HL-60 (cell line): ENCODE measurements around the gene PGLYRP4.

Experiments used
- DNase-seq, 2 experiments: peaks; one replicate each; pipeline ENCODE4 v3.0.0-alpha.2; 2010 to 2020; ENCODE audit warnings: low read depth in 1 of 2, low spot score in 1 of 2
- H3K27ac ChIP-seq: fragments of 250-450 bp; sonication (Bioruptor Pico); replicated peaks from 2 replicates; pipeline ENCODE4 v1.5.1; 2020; ENCODE audit warnings: mild to moderate bottlenecking, moderate library complexity
- H3K27me3 ChIP-seq: fragments of 250-450 bp; sonication (Bioruptor Pico); 2 replicates; pipeline ENCODE4 v1.5.1; 2021; ENCODE audit warnings: mild to moderate bottlenecking, moderate library complexity; ENCODE audit not compliant: insufficient read depth, poor library complexity, severe bottlenecking
- H3K4me3 ChIP-seq: replicated peaks from 2 replicates; pipeline ENCODE4 v1.5.1; 2011; ENCODE audit warnings: mild to moderate bottlenecking, control low read depth, low read length; ENCODE audit not compliant: insufficient read depth
- CTCF ChIP-seq: IDR thresholded peaks from one replicate; pipeline ENCODE4 v1.5.1; 2011; ENCODE audit warnings: low read length, control low read depth, inconsistent platforms; ENCODE audit not compliant: insufficient read depth
- GABPA ChIP-seq: IDR thresholded peaks from 2 replicates; pipeline ENCODE4 v1.6.1; 2012; ENCODE audit warnings: low read depth
- POLR2AphosphoS5 ChIP-seq: IDR thresholded peaks from 2 replicates; pipeline ENCODE4 v1.6.1; 2012; ENCODE audit warnings: low read depth
- SPI1 ChIP-seq: IDR thresholded peaks from 2 replicates; pipeline ENCODE4 v1.6.1; 2012; ENCODE audit warnings: low read depth, mild to moderate bottlenecking, borderline replicate concordance
- TF ChIP-seq, protein P1 (sequence below): IDR thresholded peaks from 2 replicates; pipeline ENCODE4 v1.6.1; 2012; ENCODE audit warnings: low read depth; ENCODE audit not compliant: insufficient replicate concordance

PGLYRP4 gene

DNA sequence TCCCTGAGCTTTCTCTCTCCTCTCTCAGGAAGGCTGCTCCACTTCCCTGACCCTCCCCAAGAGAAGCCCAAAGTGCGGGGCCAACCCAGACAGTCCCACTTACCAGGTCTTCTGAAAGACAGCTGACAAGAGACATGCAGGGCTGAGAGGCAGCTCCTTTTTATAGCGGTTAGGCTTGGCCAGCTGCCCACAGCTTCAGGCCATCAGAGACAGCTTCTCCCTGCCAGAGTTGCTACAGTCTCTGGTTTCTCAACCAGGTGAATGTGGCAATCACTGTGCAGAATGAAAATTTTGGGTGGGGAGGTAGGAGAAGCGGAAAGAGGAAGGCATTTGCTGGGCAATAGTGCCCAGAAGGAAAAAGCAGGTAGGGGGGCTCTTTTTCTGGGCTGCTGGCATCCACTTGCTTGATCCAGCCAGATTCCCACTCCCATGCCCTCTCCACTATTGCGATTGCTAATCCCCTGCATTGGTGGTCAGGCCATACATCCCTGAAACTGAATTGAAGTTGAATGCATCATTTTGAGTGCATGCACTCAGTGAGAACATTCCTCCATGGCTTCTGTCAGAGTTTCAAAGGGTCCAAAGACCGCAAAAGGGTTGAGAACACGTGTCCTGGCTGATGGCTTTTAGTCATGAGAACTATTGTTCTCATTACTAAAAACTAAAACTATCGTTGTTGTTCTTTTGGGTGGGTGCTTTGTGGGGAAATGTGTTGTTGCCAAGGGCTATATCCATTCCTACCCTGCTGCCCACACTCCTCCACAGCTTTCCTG is 42.5 kb upstream of the PGLYRP4 start, which contains the start of gene S100A8:
Gene S100A8 (minus strand): TSS at position 136 of the 773 bp plus-strand sequence. CDS start 538 bp downstream, outside the sequence.
- Histone ChIP-seq H3K27me3 (no peaks in the 10 kb centered on the region), H3K4me3 (peak within 1 kb of the TSS; percentile 42), H3K27ac (peak within 1 kb of the TSS; percentile 88)
- TF ChIP-seq, protein P1, sequence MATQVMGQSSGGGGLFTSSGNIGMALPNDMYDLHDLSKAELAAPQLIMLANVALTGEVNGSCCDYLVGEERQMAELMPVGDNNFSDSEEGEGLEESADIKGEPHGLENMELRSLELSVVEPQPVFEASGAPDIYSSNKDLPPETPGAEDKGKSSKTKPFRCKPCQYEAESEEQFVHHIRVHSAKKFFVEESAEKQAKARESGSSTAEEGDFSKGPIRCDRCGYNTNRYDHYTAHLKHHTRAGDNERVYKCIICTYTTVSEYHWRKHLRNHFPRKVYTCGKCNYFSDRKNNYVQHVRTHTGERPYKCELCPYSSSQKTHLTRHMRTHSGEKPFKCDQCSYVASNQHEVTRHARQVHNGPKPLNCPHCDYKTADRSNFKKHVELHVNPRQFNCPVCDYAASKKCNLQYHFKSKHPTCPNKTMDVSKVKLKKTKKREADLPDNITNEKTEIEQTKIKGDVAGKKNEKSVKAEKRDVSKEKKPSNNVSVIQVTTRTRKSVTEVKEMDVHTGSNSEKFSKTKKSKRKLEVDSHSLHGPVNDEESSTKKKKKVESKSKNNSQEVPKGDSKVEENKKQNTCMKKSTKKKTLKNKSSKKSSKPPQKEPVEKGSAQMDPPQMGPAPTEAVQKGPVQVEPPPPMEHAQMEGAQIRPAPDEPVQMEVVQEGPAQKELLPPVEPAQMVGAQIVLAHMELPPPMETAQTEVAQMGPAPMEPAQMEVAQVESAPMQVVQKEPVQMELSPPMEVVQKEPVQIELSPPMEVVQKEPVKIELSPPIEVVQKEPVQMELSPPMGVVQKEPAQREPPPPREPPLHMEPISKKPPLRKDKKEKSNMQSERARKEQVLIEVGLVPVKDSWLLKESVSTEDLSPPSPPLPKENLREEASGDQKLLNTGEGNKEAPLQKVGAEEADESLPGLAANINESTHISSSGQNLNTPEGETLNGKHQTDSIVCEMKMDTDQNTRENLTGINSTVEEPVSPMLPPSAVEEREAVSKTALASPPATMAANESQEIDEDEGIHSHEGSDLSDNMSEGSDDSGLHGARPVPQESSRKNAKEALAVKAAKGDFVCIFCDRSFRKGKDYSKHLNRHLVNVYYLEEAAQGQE: peak; percentile 67
- TF ChIP-seq CTCF (no peak), POLR2AphosphoS5 (peak; percentile 94), GABPA (no peak; the same call in 1 of the 2 replicates), SPI1 (peak; percentile 87)
- peak; percentile 81 to 98 for DNase-seq

GRCh38 chr1:153389973-153390879 is 41.6 kb upstream of the PGLYRP4 start:
- Histone ChIP-seq H3K27me3 (no peaks in the 10 kb centered on the region), H3K4me3 (peak overlapping the region; percentile 42), H3K27ac (peak overlapping the region; percentile 88)
- DNase-seq: peak in 1 of 2 experiments; percentile 85
- TF ChIP-seq POLR2AphosphoS5 (no peak; the same call in 1 of the 2 replicates), SPI1 (peak; percentile 94)
- TF ChIP-seq, protein P1: no peak

GRCh38 chr1:153389401-153389800 is 40.8 kb upstream of the PGLYRP4 start:
- Histone ChIP-seq H3K27ac (peak overlapping the region; percentile 88), H3K4me3 (no peak overlapping the region), H3K27me3 (no peaks in the 10 kb centered on the region)
- TF ChIP-seq POLR2AphosphoS5: no peak
- TF ChIP-seq, protein P1: no peak
- TF ChIP-seq SPI1: no peak
- TF ChIP-seq CTCF: no peak
- TF ChIP-seq GABPA: no peak
- peak in 1 of 2 experiments; percentile 38 for DNase-seq
